Neural cell (in vitro differentiated cells): ENCODE results near the gene CSAG1.
"Not testable (repeated sequence)": the region's sequence is repeated elsewhere in the genome, so short reads cannot be mapped to it uniquely, and the experiment has no call there.

Experiments
- EP300 ChIP-seq: fragments of 450-650 bp; conservative IDR thresholded peaks from 2 replicates; pipeline ENCODE4 v1.6.1; 2014; ENCODE audit warnings: antibody characterized with exemption, mild to moderate bottlenecking, moderate library complexity; ENCODE audit not compliant: poor library complexity, severe bottlenecking
- EZH2 ChIP-seq: fragments of 200-600, 300-800 bp; shearing (Covaris generic), sonication (generic); IDR thresholded peaks from 2 replicates; pipeline ENCODE4 v1.6.1; 2014; ENCODE audit warnings: antibody characterized with exemption, low read length, borderline replicate concordance, mild to moderate bottlenecking; ENCODE audit not compliant: insufficient read depth, poor library complexity, severe bottlenecking
- MXI1 ChIP-seq: fragments of 450-650 bp; conservative IDR thresholded peaks from 2 replicates; pipeline ENCODE4 v1.6.1; 2014; ENCODE audit warnings: antibody characterized with exemption, mild to moderate bottlenecking; ENCODE audit not compliant: poor library complexity, severe bottlenecking
- POLR2AphosphoS5 ChIP-seq: IDR thresholded peaks from 2 replicates; pipeline ENCODE4 v1.6.1; 2012
- RAD21 ChIP-seq: fragments of 450-650 bp; conservative IDR thresholded peaks from 2 replicates; pipeline ENCODE4 v1.6.1; 2014; ENCODE audit warnings: antibody characterized with exemption, mild to moderate bottlenecking, moderate library complexity
- SMC3 ChIP-seq: fragments of 450-650 bp; conservative IDR thresholded peaks from 2 replicates; pipeline ENCODE4 v1.6.1; 2014; ENCODE audit warnings: antibody characterized with exemption, mild to moderate bottlenecking, moderate library complexity; ENCODE audit not compliant: poor library complexity
- TAF1 ChIP-seq: IDR thresholded peaks from 2 replicates; pipeline ENCODE4 v1.6.1; 2012; ENCODE audit warnings: low read depth
- TF ChIP-seq, protein P1 (sequence below): fragments of 450-650 bp; IDR thresholded peaks from 2 replicates; pipeline ENCODE4 v1.5.1; 2014; ENCODE audit warnings: antibody characterized with exemption, mild to moderate bottlenecking, moderate library complexity; ENCODE audit not compliant: poor library complexity, severe bottlenecking

DNA sequence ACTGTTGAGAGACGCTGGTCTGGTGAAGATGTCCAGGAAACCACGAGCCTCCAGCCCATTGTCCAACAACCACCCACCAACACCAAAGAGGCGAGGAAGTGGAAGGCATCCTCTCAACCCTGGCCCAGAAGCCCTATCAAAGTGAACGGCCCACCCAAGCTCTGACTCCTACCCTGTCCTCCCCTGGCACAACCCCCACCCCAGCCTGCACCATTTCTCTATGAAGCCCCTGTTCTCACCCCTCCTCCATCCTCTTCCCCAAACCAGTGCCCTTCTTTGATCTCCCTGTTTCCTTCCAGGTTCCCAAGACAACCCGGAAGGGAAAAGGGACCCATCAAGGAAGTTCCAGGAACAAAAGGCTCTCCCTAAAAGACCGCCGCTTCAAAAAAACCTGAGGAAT is 26.0 kb upstream of the CSAG1 start:
- TF ChIP-seq EP300, EZH2, MXI1, POLR2AphosphoS5, TAF1, SMC3, RAD21: not testable (repeated sequence)
- TF ChIP-seq, protein P1, sequence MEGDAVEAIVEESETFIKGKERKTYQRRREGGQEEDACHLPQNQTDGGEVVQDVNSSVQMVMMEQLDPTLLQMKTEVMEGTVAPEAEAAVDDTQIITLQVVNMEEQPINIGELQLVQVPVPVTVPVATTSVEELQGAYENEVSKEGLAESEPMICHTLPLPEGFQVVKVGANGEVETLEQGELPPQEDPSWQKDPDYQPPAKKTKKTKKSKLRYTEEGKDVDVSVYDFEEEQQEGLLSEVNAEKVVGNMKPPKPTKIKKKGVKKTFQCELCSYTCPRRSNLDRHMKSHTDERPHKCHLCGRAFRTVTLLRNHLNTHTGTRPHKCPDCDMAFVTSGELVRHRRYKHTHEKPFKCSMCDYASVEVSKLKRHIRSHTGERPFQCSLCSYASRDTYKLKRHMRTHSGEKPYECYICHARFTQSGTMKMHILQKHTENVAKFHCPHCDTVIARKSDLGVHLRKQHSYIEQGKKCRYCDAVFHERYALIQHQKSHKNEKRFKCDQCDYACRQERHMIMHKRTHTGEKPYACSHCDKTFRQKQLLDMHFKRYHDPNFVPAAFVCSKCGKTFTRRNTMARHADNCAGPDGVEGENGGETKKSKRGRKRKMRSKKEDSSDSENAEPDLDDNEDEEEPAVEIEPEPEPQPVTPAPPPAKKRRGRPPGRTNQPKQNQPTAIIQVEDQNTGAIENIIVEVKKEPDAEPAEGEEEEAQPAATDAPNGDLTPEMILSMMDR = not testable (repeated sequence)
